Measurements from ENCODE around the gene CYREN.
"Not testable (repeated sequence)": the region's sequence is repeated elsewhere in the genome, so short reads cannot be mapped to it uniquely, and the experiment has no call there.

CYREN gene, protein sequence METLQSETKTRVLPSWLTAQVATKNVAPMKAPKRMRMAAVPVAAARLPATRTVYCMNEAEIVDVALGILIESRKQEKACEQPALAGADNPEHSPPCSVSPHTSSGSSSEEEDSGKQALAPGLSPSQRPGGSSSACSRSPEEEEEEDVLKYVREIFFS

GRCh38 chr7:135170274-135170997 lies at the start of gene CYREN:
CYREN (minus strand) TSS chr7:135170707; CDS start chr7:135168922, 1,785 bp downstream.
- peak; percentile 85 for DNase-seq

- no peak for DNase-seq
Observed at GRCh38 chr7:135217645-135218509, 47.4 kb upstream of the CYREN start.

DNA sequence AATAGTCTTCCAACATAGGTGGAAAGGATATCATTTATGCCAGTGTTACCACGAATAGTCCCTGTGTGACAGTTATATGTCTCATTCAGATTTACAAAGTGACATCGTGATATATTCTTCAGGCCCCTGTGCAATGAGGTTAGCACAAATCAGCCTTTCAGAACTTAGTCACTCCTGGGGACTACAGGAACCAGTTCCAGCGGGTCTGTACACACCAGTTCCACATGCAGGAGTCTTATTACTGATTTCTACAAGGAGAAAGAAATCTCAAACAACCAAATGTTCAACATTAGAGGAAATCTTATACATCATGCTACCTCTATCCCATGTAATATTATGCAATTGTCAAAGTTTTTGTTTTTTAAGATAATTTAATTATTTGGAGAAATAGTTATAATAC lies 45.2 kb upstream of the CYREN start:
- no peak for DNase-seq

DNA sequence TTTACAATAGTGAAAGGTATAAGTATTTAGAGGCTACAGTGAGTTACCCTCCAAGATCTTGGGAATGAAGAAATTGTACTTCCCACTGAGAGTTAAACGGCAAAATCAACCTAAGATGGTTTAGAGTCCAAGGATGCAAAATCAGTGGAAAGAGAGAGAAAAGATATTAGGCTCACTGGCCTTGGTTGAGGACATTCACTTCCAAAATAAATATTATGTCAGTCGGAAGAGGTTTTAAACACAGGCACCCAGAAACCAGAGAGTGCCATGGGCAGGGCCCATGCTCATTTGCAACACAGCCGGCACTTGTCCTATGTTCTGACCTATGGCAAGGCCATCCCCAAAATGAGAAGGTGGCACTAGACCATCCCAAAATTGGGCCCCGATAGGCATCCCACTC lies 44.7 kb upstream of the CYREN start:
- DNase-seq: no peak

- DNase-seq: no peak
Observed at GRCh38 chr7:135213831-135214230, 43.3 kb upstream of the CYREN start.

DNA sequence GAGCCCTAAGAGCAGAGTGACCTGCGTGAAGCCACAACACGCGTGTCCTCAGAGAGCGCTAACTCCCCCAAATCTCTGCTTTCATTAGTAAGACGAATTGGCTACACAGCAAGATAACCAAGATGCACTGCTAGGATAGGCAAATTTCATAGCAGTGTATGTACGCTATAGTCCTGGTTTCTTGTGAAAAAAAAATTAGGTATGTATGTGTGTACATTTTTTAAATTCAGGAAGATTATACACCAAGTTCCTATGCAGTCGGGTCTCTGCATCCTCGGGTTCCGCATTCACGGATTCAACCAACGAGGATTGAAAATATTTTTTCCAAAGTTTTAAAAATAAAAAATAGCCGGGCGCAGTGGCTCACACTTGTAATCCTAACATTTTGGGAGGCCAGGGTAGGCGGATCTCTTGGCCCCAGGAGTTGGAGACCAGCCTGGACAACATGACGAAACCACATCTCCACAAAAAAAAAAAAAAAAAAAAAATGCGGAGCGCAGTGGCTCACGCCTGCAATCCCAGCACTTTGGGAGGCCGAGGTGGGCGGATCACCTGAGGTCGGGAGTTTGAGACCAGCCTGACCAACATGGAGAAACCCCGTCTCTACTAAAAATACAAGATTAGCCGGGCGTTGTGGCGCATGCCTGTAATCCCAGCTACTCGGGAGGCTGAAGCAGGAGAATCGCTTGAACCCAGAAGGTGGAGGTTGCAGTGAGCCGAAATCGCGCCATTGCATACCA lies 41.6 kb upstream of the CYREN start:
- not testable (repeated sequence) for DNase-seq

- peak; percentile 88 for DNase-seq
Observed at GRCh38 chr7:135211179-135211945, 40.9 kb upstream of the CYREN start, which contains the start of gene WDR91. WDR91 (minus strand) TSS chr7:135211526; CDS start chr7:135211502, 24 bp downstream.

DNA sequence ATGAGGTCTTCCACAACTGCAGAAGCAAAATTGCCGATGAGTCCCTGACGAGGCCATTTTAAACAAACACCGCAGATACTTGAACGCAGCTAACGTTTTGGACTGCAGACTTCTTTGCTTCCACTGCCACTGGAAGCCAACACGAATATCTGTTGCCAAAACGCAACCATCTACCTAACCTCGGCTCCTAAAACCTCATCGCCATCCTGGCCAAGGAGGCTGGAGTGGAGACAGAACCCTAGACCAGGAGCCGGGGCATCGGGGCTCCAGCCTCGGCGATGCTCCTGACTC lies 40.3 kb upstream of the CYREN start:
- DNase-seq: no peak

GRCh38 chr7:135209225-135209834 lies 38.8 kb upstream of the CYREN start:
- DNase-seq: no peak

DNA sequence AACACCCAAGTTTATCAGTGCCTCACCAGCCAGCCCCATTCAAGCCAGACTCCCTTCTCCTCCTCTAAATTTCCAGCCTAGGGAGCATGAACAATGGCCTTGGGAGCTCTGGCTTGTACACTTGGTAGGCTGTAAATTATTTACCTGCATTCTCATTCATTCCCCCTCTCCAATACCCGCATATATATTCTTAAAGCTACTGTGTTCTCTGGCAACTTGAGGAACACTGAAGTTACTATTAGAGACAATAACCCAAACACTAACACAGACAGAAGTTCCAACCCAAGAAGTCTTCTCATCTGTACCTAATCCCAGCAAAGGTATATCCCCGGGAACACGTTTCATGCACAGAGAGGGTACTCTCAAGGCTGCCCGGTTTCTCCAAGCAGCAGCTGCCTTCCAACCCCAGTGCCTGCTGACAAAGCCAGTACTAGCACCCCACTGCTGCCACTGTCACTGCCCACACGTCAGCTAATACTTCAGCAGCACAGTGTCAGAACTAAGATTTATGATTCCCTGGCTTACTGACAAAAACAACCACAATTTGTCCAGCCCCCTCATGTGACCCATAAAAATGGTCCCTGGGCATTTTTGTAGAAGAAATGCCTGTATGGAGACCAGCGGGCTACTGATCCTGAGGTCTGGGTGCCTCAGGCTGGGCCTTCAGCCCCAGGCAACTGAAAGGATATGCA lies 37.7 kb upstream of the CYREN start:
- DNase-seq: no peak

- no peak for DNase-seq
Observed at GRCh38 chr7:135207406-135208101, 37.0 kb upstream of the CYREN start.

DNA sequence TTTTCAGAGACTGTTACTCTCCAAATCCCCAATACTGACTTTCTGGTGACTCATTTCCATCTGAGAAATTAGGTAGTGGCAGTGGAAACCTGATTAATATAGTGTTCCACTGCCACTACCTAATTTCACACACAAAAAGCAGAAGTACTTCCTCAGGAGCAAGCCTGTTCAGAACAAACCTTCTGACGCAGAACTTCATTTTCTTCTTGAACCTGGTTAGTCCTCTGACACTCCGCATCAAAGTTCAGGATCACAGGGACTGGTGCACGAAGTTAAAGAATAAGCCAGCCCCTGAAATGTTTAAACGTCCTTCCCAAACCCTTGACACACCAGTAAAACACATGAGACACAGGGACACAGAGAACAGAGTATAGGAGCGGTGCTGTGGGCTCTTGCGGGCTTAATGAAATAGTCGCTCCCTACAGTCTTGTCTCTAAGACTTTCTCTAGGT lies 36.5 kb upstream of the CYREN start:
- no peak for DNase-seq

DNA sequence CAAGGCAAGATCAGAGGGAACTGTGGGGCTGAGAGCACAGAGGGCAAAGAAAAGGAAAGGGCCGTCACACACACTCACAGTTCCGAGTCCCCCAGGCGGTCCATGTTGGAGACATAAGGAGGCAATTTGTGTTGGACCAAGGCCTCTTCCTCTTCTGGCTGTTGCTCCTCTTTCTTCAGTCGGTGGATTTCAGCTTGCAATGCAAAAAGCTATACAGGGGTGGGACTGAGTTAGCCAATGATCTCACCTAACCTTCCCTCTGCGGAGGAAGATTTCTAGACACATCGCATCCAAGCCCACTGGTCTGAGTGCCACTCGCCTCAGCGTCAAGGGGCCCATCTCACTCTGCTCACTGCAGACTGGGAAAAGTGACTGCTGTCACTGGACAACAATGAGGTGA lies 35.3 kb upstream of the CYREN start:
- no peak for DNase-seq

DNA sequence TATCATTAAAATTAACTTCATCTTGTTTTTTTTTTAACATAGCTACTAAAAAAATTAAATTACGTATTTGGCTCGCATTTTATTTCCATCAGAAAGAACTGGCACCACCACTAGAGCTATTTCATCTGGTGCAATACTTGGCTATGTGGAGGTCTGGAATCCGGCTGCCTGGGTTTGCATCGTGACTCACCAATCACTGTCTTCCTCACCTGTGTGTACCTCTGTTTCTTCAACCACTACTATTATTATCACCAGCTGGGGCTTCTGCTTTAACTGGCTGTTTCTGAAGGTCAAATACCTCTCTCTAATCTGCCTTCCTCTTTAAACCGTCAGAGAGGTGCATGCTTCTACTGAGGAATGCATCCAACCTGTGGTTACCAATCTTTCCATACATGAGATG lies 34.4 kb upstream of the CYREN start:
- no peak for DNase-seq

DNA sequence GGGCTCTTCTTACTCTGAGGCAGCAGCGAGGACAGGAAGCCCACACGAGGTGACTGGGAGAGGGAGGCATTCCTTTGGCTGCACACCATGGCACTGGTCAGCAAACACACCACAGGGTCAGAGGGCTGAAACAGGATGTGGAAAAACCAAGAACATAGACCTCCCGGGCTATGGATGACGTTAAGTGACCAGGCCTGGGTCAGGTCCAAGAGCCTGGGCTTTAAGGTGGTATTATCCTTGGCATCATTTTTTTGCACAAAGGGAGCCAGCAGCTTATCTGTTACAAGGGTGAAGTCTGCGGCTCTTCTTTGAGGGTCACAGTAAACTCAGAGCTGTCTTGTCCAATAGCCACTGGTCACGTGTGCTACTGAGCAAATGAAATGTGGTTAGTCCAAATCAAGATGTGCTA lies 33.8 kb upstream of the CYREN start:
- no peak for DNase-seq

- no peak for DNase-seq
Observed at GRCh38 chr7:135201350-135201749, 30.8 kb upstream of the CYREN start.

DNA sequence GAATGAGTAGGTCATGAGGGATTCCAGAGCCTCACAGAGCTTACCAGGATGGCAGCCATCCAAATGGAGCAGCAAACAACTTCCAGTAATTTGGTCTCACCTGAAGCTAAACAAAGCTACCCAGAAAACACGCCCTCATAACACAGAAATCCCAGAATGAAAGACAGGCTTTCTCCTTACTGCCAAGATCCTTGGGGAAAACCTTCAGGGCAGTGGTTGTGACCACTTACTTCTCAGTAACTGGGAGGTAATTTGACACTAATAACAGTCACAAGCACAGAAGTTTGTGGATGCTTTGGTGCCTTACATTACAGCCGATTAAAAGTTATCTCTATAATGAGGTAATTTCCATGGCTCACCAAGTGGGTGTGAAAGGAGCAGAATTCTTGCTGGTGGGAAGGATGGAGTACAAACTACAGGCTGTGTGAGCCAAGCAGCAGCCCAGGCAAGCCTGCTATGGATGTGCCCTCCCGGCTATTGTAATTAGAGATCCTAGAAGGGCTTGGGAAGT lies 30.4 kb upstream of the CYREN start:
- no peak for DNase-seq

DNA sequence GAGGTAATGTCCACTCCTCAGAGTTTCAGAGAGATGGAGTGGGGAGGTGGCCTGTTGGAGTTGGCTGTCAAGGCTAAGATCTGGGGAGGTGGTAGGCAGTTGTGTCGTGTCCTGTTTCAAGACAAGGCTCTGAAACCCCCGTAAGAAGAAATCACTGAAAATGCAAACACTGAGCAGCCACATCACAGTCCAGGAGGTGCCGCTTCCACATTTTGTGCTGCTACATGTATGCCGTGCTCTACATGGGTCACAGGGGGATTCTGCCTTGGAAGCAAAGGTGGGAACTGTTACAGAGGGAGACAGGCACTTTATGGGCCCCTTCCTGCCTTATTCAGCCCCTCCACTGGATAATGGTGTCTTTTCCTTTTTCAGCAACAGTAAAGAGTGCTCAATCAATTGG lies 28.9 kb upstream of the CYREN start:
- no peak for DNase-seq

GRCh38 chr7:135197906-135198655 lies 27.6 kb upstream of the CYREN start:
- DNase-seq: no peak

- DNase-seq: no peak
Observed at GRCh38 chr7:135197343-135197742, 26.8 kb upstream of the CYREN start.
